ENCODE measurements around the gene NR2C1.
A peak's percentile ranks its signal among the peaks of the same experiment; 100 is the strongest.

Gene NR2C1

DNA sequence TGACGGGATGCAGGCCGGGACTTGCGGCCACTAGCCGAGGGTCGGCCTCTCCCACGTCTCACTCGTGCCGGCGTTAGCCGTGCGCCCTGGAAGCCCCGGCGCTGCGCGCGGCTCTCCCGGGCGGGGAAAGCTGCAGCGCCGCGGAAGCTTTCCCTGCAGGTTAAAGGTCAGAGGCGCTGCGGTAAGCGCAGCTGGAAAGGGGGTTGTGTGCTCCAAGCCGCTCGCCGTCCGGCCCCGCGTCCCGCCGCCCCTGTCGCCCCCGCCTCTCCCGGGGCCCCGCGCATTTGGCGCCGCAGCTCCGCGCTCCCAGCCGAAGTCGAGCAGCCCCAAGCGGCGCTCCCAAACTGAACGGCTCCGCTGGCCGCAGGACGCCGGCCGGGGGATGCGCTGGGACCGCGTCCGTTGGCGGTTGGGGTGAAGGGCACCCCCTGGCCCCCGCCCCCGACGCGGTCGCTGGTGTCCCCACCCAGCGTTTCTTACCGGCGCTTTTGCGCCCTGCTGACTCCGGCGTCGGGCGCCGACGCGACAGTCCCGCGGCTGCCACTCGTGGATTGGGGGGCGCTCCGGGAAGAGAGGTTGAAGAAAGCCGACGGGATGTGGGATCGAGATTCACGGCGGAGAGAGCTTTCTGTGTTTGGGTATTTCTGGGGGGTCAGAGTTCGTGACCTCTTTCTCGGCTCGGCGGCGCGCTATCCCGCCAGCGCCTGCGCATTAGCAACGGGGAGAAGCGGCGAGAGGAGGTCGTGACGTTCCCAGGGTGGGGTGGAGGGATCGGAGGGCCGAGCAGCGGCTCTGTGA lies at the start of gene NR2C1:
Gene NR2C1 (minus strand): TSS at position 719 of the 798 bp plus-strand sequence. CDS start 6,234 bp downstream, outside the sequence.
- Histone ChIP-seq H3K36me3 (ENCODE audit: control insufficient read depth, insufficient read depth, low read length) (no peaks in the 10 kb centered on the region), H3K27me3 (replicated peaks; ENCODE audit: control insufficient read depth, insufficient read depth, low read length) (no peaks in the 10 kb centered on the region), H3K4me3 (replicated peaks; ENCODE audit: low read depth, low read length) (peak within 1 kb of the TSS; percentile 88)
- DNase-seq (ENCODE audit: extremely low read depth, insufficient read length), result peak; percentile 91
- TF ChIP-seq, protein P1, sequence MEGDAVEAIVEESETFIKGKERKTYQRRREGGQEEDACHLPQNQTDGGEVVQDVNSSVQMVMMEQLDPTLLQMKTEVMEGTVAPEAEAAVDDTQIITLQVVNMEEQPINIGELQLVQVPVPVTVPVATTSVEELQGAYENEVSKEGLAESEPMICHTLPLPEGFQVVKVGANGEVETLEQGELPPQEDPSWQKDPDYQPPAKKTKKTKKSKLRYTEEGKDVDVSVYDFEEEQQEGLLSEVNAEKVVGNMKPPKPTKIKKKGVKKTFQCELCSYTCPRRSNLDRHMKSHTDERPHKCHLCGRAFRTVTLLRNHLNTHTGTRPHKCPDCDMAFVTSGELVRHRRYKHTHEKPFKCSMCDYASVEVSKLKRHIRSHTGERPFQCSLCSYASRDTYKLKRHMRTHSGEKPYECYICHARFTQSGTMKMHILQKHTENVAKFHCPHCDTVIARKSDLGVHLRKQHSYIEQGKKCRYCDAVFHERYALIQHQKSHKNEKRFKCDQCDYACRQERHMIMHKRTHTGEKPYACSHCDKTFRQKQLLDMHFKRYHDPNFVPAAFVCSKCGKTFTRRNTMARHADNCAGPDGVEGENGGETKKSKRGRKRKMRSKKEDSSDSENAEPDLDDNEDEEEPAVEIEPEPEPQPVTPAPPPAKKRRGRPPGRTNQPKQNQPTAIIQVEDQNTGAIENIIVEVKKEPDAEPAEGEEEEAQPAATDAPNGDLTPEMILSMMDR (IDR thresholded peaks at IDR 0.05; ENCODE audit: insufficient read depth, low read length, poor library complexity, severe bottlenecking), result no peak

DNA sequence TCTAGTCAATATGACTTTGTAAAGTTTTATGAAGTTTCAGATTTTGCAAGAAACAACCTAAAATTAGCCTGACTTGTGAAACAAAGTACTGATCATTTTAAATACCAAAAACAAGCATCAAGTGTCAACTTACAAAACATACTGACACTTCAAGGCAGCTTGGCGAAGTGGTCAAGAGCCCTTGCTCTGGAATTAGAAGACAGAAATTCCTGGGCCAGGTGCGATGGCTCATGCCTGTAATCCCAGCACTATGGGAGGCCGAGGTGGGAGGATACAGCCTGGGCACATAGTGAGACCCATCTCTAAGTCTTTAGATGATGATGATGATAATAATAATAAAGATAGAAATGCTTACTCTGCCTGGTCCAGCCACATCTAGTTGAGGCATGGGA lies 45.4 kb upstream of the NR2C1 start:
- Histone ChIP-seq H3K36me3 (ENCODE audit: control insufficient read depth, insufficient read depth, low read length) (no peaks in the 10 kb centered on the region), H3K27me3 (replicated peaks; ENCODE audit: control insufficient read depth, insufficient read depth, low read length) (no peaks in the 10 kb centered on the region), H3K4me3 (replicated peaks; ENCODE audit: low read depth, low read length) (no peak overlapping the region)
- TF ChIP-seq, protein P1 (IDR thresholded peaks at IDR 0.05; ENCODE audit: insufficient read depth, low read length, poor library complexity, severe bottlenecking), result no peak
- no peak for DNase-seq (ENCODE audit: extremely low read depth, insufficient read length)

DNA sequence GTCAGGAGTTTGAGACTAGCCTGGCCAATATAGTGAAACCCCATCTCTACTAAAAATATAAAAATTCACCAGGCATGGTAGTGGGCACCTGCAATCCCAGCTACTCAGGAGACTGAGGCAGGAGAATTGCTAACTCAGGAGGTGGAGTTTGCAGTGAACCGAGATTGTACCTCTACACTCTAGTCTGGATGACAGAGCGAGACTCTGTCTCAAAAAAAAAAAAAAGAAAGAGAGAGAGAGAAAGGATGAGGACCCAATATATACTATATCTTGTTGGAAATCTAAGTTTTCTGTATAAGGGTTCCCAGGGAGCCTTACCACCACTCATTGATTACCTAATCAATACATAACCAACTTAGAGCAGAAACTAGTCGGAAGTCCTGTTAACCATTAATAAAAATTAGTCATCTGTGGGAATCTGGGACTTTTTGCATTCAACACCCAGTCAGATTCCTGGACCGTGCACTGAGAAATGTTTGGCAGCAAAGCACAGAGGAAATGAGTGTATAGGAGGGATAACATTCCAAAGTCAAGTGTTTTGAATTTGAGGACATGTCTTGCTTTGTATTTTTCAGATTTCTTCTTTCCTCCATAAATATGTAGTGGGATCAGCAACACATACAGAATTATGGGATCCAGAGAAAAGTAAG lies 44.8 kb upstream of the NR2C1 start:
- Histone ChIP-seq H3K27me3 (replicated peaks; ENCODE audit: control insufficient read depth, insufficient read depth, low read length) (no peaks in the 10 kb centered on the region), H3K4me3 (replicated peaks; ENCODE audit: low read depth, low read length) (no peak overlapping the region), H3K36me3 (ENCODE audit: control insufficient read depth, insufficient read depth, low read length) (no peaks in the 10 kb centered on the region)
- TF ChIP-seq, protein P1 (IDR thresholded peaks at IDR 0.05; ENCODE audit: insufficient read depth, low read length, poor library complexity, severe bottlenecking), result no peak
- DNase-seq (ENCODE audit: extremely low read depth, insufficient read length), result no peak

DNA sequence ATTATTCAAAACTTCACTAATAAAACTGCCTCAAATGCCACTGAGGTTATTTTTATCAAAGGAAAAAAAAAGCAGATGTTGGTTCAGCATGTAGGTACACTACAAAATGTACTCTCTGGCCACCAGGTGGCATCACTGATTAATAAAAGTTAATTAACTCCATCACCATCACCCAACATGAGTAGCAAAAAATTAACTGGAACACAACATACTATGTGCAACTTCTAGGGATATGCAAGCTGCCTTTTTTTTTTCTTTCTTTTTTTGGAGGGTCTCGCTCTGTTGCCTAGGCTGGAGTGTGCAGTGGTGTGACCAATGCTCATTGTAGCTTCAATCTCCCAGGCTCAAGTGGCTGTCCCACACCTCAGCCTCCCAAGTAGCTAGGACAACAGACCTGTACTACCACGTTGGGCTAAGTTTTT lies 43.8 kb upstream of the NR2C1 start:
- Histone ChIP-seq H3K27me3 (replicated peaks; ENCODE audit: control insufficient read depth, insufficient read depth, low read length) (no peaks in the 10 kb centered on the region), H3K36me3 (ENCODE audit: control insufficient read depth, insufficient read depth, low read length) (no peaks in the 10 kb centered on the region; the same call in 1 of the 2 replicates)

DNA sequence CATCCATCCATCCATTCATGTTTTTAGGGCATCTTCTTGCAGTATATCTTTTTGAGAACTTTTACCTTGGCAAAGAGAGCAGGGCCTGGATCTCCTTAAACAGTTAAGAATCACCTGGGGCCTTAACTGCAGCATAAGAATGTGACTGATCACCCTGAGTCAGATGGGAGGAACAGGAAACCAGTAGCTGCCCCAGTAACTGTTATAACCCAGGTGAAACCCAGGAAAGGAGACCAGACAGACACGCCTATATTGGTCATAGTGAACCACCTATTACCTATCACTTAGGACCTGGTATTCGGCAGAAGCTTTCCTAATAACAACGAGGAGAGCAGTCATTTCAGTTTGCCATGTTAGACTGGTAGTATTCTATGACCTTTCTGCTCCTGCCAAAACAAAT lies 43.4 kb upstream of the NR2C1 start:
- DNase-seq (ENCODE audit: extremely low read depth, insufficient read length), result no peak
- H3K27me3 ChIP-seq (replicated peaks; ENCODE audit: control insufficient read depth, insufficient read depth, low read length), result no peaks in the 10 kb centered on the region
- no peaks in the 10 kb centered on the region; the same call in 1 of the 2 replicates for H3K36me3 ChIP-seq (ENCODE audit: control insufficient read depth, insufficient read depth, low read length)
- TF ChIP-seq, protein P1 (IDR thresholded peaks at IDR 0.05; ENCODE audit: insufficient read depth, low read length, poor library complexity, severe bottlenecking), result no peak
- no peak overlapping the region for H3K4me3 ChIP-seq (replicated peaks; ENCODE audit: low read depth, low read length)

More for the DNA sequence above, 43.8 kb upstream of the NR2C1 start:
- TF ChIP-seq, protein P1 (IDR thresholded peaks at IDR 0.05; ENCODE audit: insufficient read depth, low read length, poor library complexity, severe bottlenecking), result peak; percentile 54
- no peak overlapping the region for H3K4me3 ChIP-seq (replicated peaks; ENCODE audit: low read depth, low read length)
- DNase-seq (ENCODE audit: extremely low read depth, insufficient read length), result peak; percentile 41
